Glomerular endothelial cell (primary cell): ENCODE data around the gene OR5B21. TPM values are rescaled to one million over a fixed set of nuclear protein-coding genes. Genes with fewer than 3 reads are reported as not detected.

Experiments
- DNase-seq: peaks from one replicate; pipeline ENCODE4 v3.0.0-alpha.2; 2011; ENCODE audit warnings: low read depth, low spot score; ENCODE audit errors: extremely low read depth
- total RNA-seq: library from RNA; depleted of rRNA; stranded (reverse); fragments of >200 nt; gene quantifications from 2 replicates; pipeline ENCODE4 v1.2.3, GENCODE V29; 2015

Gene OR5B21
- total RNA-seq, 1 donor from 2014 or later, result not detected

- no peak for DNase-seq
Measured at GRCh38 chr11:58494101-58494500, 13.8 kb downstream of the OR5B21 start.

- no peak for DNase-seq
Measured at GRCh38 chr11:58493676-58494075, 14.2 kb downstream of the OR5B21 start.

GRCh38 chr11:58490827-58491226, 17.1 kb downstream of the OR5B21 start:
- DNase-seq, result no peak

GRCh38 chr11:58487170-58487569, 20.7 kb downstream of the OR5B21 start:
- no peak for DNase-seq

GRCh38 chr11:58485961-58486360, 21.9 kb downstream of the OR5B21 start:
- DNase-seq, result no peak

- DNase-seq, result no peak
Measured at GRCh38 chr11:58471892-58472291, 36.0 kb downstream of the OR5B21 start.

- no peak for DNase-seq
Measured at GRCh38 chr11:58466293-58466692, 41.6 kb downstream of the OR5B21 start.

- DNase-seq, result no peak
Measured at GRCh38 chr11:58465690-58466089, 42.2 kb downstream of the OR5B21 start.

Other genes with a start within 250 kb of the OR5B21 start
- gene OR10W1, start 239.8 kb downstream of the OR5B21 start, total RNA-seq, result not detected in 2 replicates
- gene OR5B17, start 149.0 kb downstream of the OR5B21 start, total RNA-seq, result not detected in 2 replicates
- gene OR5B3, start 101.2 kb downstream of the OR5B21 start, total RNA-seq, result not detected in 2 replicates
- not detected in 2 replicates for gene OR5B2, start 80.0 kb downstream of the OR5B21 start, total RNA-seq
- gene OR5B12, start 65.9 kb downstream of the OR5B21 start, total RNA-seq, result not detected in 2 replicates
- 5.1 and 15.0 TPM in 2 replicates for gene LPXN, start 67.8 kb upstream of the OR5B21 start, total RNA-seq
- gene ZFP91, start 71.0 kb upstream of the OR5B21 start, total RNA-seq, result 34.5 and 38.1 TPM in 2 replicates
- gene CNTF, start 114.6 kb upstream of the OR5B21 start, total RNA-seq, result 0.78 and 2.8 TPM in 2 replicates
- gene GLYAT, start 223.8 kb upstream of the OR5B21 start, total RNA-seq, result not detected in 2 replicates